Heart left ventricle (tissue), 13 donors: ENCODE measurements around the gene TMEM174.

Source experiments
- POLR2A ChIP-seq, 2 donors: fragments of 450-650 bp; IDR thresholded peaks; one replicate each; pipeline ENCODE4 v1.6.1; 2017; ENCODE audit warnings: antibody characterized with exemption in 2 of 2, mild to moderate bottlenecking in 2 of 2, moderate library complexity in 2 of 2
- TF ChIP-seq, protein P1 (sequence below), 12 donors: fragments of 200-600 bp; sonication (generic) in 4 of 12; IDR thresholded peaks; one replicate each; pipeline versions ENCODE4 v1.5.0 to v1.8.0; 2018 to 2022; ENCODE audit warnings: antibody characterized with exemption in 12 of 12, mild to moderate bottlenecking in 5 of 12
- donor health status: ischemic (EF 13 %, LVEDD 7.1; RV severe dilation, severe dysfunction).
- donor health status: DM: no; HTN: yes; CAD: no.
- donor health status: DM: no; HTN: no; CAD: no.
- donor health status: ischemic (EF 25% LVEDD 6.9; RV normal size, moderate dysfunction).
- donor health status: ischemic (EF 25% LVEDD 5.7; RV mildly dilated, moderate dysfunction).
- donor health status: ischemic (EF 35%, LVEDD 5.7; RV mildly dilated, moderate dysfunction).
- donor health status: nonischemic (EF 11% LVEDD 7.7; RV severe dilation, severe dysfunction).
- donor health status: DM: yes; HTN: yes; CAD: no.
- donor health status: PGD.
- donor health status: ischemic (EF 29% LVEDD 5.4; RV normal size, mild dysfunction).
- donor health status: nonischemic (EF 23%, LVEDD 6.1; RV moderate dilation, normal function).

DNA sequence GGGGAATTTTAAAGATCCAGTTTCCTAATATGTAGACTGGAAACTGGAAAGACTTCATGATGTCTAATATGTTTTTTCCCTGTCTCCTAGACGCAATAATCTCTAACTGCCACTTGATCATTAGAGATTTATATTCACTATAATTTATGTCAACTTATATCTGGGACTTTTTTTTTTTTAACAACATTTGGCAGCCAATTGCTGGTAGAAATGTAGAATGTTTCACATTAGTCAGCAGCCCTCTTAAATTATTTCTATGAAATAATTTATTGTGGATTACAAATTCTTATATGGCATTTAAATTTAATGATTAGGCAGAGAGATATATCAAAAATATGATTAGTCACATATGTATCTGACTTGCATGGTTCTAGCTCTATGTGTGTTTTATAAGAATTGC is 48.2 kb downstream of the TMEM174 start:
- TF ChIP-seq POLR2A (IDR thresholded peaks at IDR 0.05): no peak
- TF ChIP-seq, protein P1, sequence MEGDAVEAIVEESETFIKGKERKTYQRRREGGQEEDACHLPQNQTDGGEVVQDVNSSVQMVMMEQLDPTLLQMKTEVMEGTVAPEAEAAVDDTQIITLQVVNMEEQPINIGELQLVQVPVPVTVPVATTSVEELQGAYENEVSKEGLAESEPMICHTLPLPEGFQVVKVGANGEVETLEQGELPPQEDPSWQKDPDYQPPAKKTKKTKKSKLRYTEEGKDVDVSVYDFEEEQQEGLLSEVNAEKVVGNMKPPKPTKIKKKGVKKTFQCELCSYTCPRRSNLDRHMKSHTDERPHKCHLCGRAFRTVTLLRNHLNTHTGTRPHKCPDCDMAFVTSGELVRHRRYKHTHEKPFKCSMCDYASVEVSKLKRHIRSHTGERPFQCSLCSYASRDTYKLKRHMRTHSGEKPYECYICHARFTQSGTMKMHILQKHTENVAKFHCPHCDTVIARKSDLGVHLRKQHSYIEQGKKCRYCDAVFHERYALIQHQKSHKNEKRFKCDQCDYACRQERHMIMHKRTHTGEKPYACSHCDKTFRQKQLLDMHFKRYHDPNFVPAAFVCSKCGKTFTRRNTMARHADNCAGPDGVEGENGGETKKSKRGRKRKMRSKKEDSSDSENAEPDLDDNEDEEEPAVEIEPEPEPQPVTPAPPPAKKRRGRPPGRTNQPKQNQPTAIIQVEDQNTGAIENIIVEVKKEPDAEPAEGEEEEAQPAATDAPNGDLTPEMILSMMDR (IDR thresholded peaks at IDR 0.05): no peak
